A375 (cell line): ENCODE results near the gene CDCA7. TPM values are rescaled to one million over a fixed set of nuclear protein-coding genes. Genes with fewer than 3 reads are reported as not detected.

Experiments
- total RNA-seq: library from RNA; depleted of rRNA; stranded (reverse); fragments of >200 nt; shearing (Covaris generic); gene quantifications from 2 replicates; pipeline ENCODE4 v1.2.3, GENCODE V29; 2014; rRNA removed

Gene CDCA7
- 33.2 and 39.7 TPM in 2 replicates for total RNA-seq

DNA sequence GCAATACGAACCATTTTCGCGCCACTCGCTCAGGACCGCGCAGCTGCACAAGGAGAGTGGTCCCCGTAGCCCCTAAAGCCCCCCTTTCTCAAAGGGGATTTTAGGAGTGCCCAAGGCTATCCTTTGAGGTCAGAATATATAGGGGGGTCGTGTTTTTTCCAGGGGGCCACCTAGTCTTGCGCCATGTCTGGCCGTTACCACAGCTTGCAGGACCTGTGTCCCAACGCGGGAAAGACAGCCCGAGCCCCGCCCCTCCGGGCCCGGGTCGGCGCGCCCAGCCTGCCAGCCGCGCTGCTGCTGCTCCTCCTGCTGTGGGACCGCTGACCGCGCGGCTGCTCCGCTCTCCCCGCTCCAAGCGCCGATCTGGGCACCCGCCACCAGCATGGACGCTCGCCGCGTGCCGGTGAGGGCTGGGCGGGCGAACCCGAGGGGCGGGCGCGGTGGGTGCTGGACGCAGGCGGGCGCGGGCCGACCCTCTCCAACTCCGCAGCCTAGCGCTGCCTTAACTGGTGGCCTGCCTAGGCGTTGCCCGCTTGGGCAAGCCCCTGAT, at the start of gene CDCA7:
CDCA7 (plus strand) TSS at position 291 of the 550 bp plus-strand sequence; CDS start at position 383, 92 bp downstream.

